ENCODE data around the gene LIPT2.

The LIPT2 gene

GRCh38 chr11:74462009-74462408 is 31.5 kb downstream of the LIPT2 start:
- peak overlapping the region; percentile 32 for H2AFZ ChIP-seq (ENCODE audit: low read depth, low read length)
- no peak overlapping the region for H3K23ac ChIP-seq (ENCODE audit: low read length in 2 of 2)
- no peak overlapping the region for H2BK5ac ChIP-seq (ENCODE audit: low read depth, low read length, poor library complexity, severe bottlenecking)
- peak overlapping the region; percentile 3 for H4K8ac ChIP-seq (ENCODE audit: low read length)
- no peak overlapping the region for H3K4me2 ChIP-seq (ENCODE audit: low read length, poor library complexity, severe bottlenecking)
- no peak overlapping the region for H4K91ac ChIP-seq (ENCODE audit: low read length)
- peak overlapping the region in 1 of 2 experiments; percentile 30 for H3K4me3 ChIP-seq (ENCODE audit: insufficient read depth in 1 of 2, low read depth in 1 of 2, low read length in 2 of 2)
- H3K79me1 ChIP-seq (replicated peaks; ENCODE audit: low read length, poor library complexity, severe bottlenecking): peaks cover 22% of the 10 kb centered on the region
- DNase-seq: peak; percentile 40
- H2BK12ac ChIP-seq (ENCODE audit: low read length in 2 of 2): no peak overlapping the region
- 72% methylated on average over 2 of the region's 2 CpGs for WGBS
- H3K14ac ChIP-seq (ENCODE audit: low read length in 2 of 2): no peak overlapping the region
- H2BK120ac ChIP-seq (ENCODE audit: low read depth, low read length): no peak overlapping the region
- no peaks in the 10 kb centered on the region for H3K9me3 ChIP-seq (ENCODE audit: control insufficient read depth, low read length)
- H3K4me1 ChIP-seq (ENCODE audit: control insufficient read depth, insufficient read depth, low read depth, low read length): peaks cover 11% of the 10 kb centered on the region
- peak overlapping the region in 1 of 2 experiments; percentile 1 for H3K18ac ChIP-seq (ENCODE audit: low read depth in 1 of 2, low read length in 2 of 2)
- H2AK5ac ChIP-seq (ENCODE audit: low read length, severe bottlenecking): no peak overlapping the region
- H2BK15ac ChIP-seq (ENCODE audit: low read depth, poor library complexity, severe bottlenecking): peak overlapping the region; percentile 12
- H3K4ac ChIP-seq (ENCODE audit: low read depth in 1 of 2, low read length in 2 of 2): no peak overlapping the region
- no peak overlapping the region for H3K27ac ChIP-seq (ENCODE audit: low read length, poor library complexity, severe bottlenecking)
- H3K9ac ChIP-seq (ENCODE audit: low read length): no peak overlapping the region
- H3K36me3 ChIP-seq (ENCODE audit: control insufficient read depth in 1 of 2, insufficient read depth in 2 of 2, low read depth in 1 of 2, low read length in 2 of 2): peaks cover 0 to 32% of the 10 kb centered on the region in 2 experiments
- peaks cover 0 to 48% of the 10 kb centered on the region in 2 experiments for H3K27me3 ChIP-seq (ENCODE audit: control insufficient read depth in 1 of 2, insufficient read depth in 1 of 2, low read length in 2 of 2)

- H2BK120ac ChIP-seq (ENCODE audit: low read depth, low read length): no peak overlapping the region
- H4K91ac ChIP-seq (ENCODE audit: low read length): no peak overlapping the region
- no peak overlapping the region for H3K9ac ChIP-seq (ENCODE audit: low read length)
- H2AK5ac ChIP-seq (ENCODE audit: low read length, severe bottlenecking): no peak overlapping the region
- DNase-seq: no peak
- no peak overlapping the region for H2BK12ac ChIP-seq (ENCODE audit: low read length in 2 of 2)
- H2BK5ac ChIP-seq (ENCODE audit: low read depth, low read length, poor library complexity, severe bottlenecking): no peak overlapping the region
- H3K79me1 ChIP-seq (replicated peaks; ENCODE audit: low read length, poor library complexity, severe bottlenecking): peaks cover 23% of the 10 kb centered on the region
- H3K14ac ChIP-seq (ENCODE audit: low read length in 2 of 2): no peak overlapping the region
- peaks cover 7% of the 10 kb centered on the region for H3K4me1 ChIP-seq (ENCODE audit: control insufficient read depth, insufficient read depth, low read depth, low read length)
- peaks cover 0 to 37% of the 10 kb centered on the region in 2 experiments for H3K36me3 ChIP-seq (ENCODE audit: control insufficient read depth in 1 of 2, insufficient read depth in 2 of 2, low read depth in 1 of 2, low read length in 2 of 2)
- no peaks in the 10 kb centered on the region for H3K9me3 ChIP-seq (ENCODE audit: control insufficient read depth, low read length)
- H4K8ac ChIP-seq (ENCODE audit: low read length): no peak overlapping the region
- no peak overlapping the region for H3K18ac ChIP-seq (ENCODE audit: low read depth in 1 of 2, low read length in 2 of 2)
- no peak overlapping the region for H2BK15ac ChIP-seq (ENCODE audit: low read depth, poor library complexity, severe bottlenecking)
- no peak overlapping the region for H2AFZ ChIP-seq (ENCODE audit: low read depth, low read length)
- peaks cover 0 to 35% of the 10 kb centered on the region in 2 experiments for H3K27me3 ChIP-seq (ENCODE audit: control insufficient read depth in 1 of 2, insufficient read depth in 1 of 2, low read length in 2 of 2)
- no peak overlapping the region for H3K27ac ChIP-seq (ENCODE audit: low read length, poor library complexity, severe bottlenecking)
- H3K4me3 ChIP-seq (ENCODE audit: insufficient read depth in 1 of 2, low read depth in 1 of 2, low read length in 2 of 2): no peak overlapping the region
- H3K4me2 ChIP-seq (ENCODE audit: low read length, poor library complexity, severe bottlenecking): no peak overlapping the region
- no peak overlapping the region for H3K4ac ChIP-seq (ENCODE audit: low read depth in 1 of 2, low read length in 2 of 2)
- WGBS: 81% methylated on average over 2 of the region's 2 CpGs
- H3K23ac ChIP-seq (ENCODE audit: low read length in 2 of 2): no peak overlapping the region
Measured at GRCh38 chr11:74460481-74461154, 32.9 kb downstream of the LIPT2 start.

GRCh38 chr11:74460065-74460464 is 33.5 kb downstream of the LIPT2 start:
- H3K4me1 ChIP-seq (ENCODE audit: control insufficient read depth, insufficient read depth, low read depth, low read length): peaks cover 4% of the 10 kb centered on the region
- DNase-seq: no peak
- H2AK5ac ChIP-seq (ENCODE audit: low read length, severe bottlenecking): no peak overlapping the region
- no peak overlapping the region for H4K8ac ChIP-seq (ENCODE audit: low read length)
- H3K79me1 ChIP-seq (replicated peaks; ENCODE audit: low read length, poor library complexity, severe bottlenecking): peaks cover 23% of the 10 kb centered on the region
- H3K27ac ChIP-seq (ENCODE audit: low read length, poor library complexity, severe bottlenecking): no peak overlapping the region
- H2BK12ac ChIP-seq (ENCODE audit: low read length in 2 of 2): no peak overlapping the region
- H2AFZ ChIP-seq (ENCODE audit: low read depth, low read length): no peak overlapping the region
- no peak overlapping the region for H3K23ac ChIP-seq (ENCODE audit: low read length in 2 of 2)
- no peak overlapping the region for H2BK120ac ChIP-seq (ENCODE audit: low read depth, low read length)
- H3K4me3 ChIP-seq (ENCODE audit: insufficient read depth in 1 of 2, low read depth in 1 of 2, low read length in 2 of 2): no peak overlapping the region
- no peak overlapping the region for H3K18ac ChIP-seq (ENCODE audit: low read depth in 1 of 2, low read length in 2 of 2)
- no peak overlapping the region for H3K9ac ChIP-seq (ENCODE audit: low read length)
- no peak overlapping the region for H4K91ac ChIP-seq (ENCODE audit: low read length)
- no peaks in the 10 kb centered on the region for H3K9me3 ChIP-seq (ENCODE audit: control insufficient read depth, low read length)
- peaks cover 0 to 37% of the 10 kb centered on the region in 2 experiments for H3K36me3 ChIP-seq (ENCODE audit: control insufficient read depth in 1 of 2, insufficient read depth in 2 of 2, low read depth in 1 of 2, low read length in 2 of 2)
- no peak overlapping the region for H3K4me2 ChIP-seq (ENCODE audit: low read length, poor library complexity, severe bottlenecking)
- H3K14ac ChIP-seq (ENCODE audit: low read length in 2 of 2): no peak overlapping the region
- WGBS: 91% methylated on average over 2 of the region's 4 CpGs
- no peak overlapping the region for H3K4ac ChIP-seq (ENCODE audit: low read depth in 1 of 2, low read length in 2 of 2)
- no peak overlapping the region for H2BK15ac ChIP-seq (ENCODE audit: low read depth, poor library complexity, severe bottlenecking)
- peaks cover 0 to 29% of the 10 kb centered on the region in 2 experiments for H3K27me3 ChIP-seq (ENCODE audit: control insufficient read depth in 1 of 2, insufficient read depth in 1 of 2, low read length in 2 of 2)
- H2BK5ac ChIP-seq (ENCODE audit: low read depth, low read length, poor library complexity, severe bottlenecking): no peak overlapping the region

GRCh38 chr11:74459584-74459983 is 33.9 kb downstream of the LIPT2 start:
- Histone ChIP-seq H3K27me3 (ENCODE audit: control insufficient read depth in 1 of 2, insufficient read depth in 1 of 2, low read length in 2 of 2) (peaks cover 0 to 27% of the 10 kb centered on the region in 2 experiments), H3K4me3 (ENCODE audit: insufficient read depth in 1 of 2, low read depth in 1 of 2, low read length in 2 of 2) (no peak overlapping the region), H2BK15ac (ENCODE audit: low read depth, poor library complexity, severe bottlenecking) (no peak overlapping the region), H3K18ac (ENCODE audit: low read depth in 1 of 2, low read length in 2 of 2) (no peak overlapping the region), H3K14ac (ENCODE audit: low read length in 2 of 2) (no peak overlapping the region), H3K9ac (ENCODE audit: low read length) (no peak overlapping the region), H3K23ac (ENCODE audit: low read length in 2 of 2) (no peak overlapping the region), H4K91ac (ENCODE audit: low read length) (no peak overlapping the region), H3K27ac (ENCODE audit: low read length, poor library complexity, severe bottlenecking) (no peak overlapping the region), H3K36me3 (ENCODE audit: control insufficient read depth in 1 of 2, insufficient read depth in 2 of 2, low read depth in 1 of 2, low read length in 2 of 2) (peaks cover 0 to 37% of the 10 kb centered on the region in 2 experiments), H2BK5ac (ENCODE audit: low read depth, low read length, poor library complexity, severe bottlenecking) (no peak overlapping the region), H3K4me2 (ENCODE audit: low read length, poor library complexity, severe bottlenecking) (no peak overlapping the region), H3K4me1 (ENCODE audit: control insufficient read depth, insufficient read depth, low read depth, low read length) (peaks cover 4% of the 10 kb centered on the region), H3K79me1 (replicated peaks; ENCODE audit: low read length, poor library complexity, severe bottlenecking) (peaks cover 23% of the 10 kb centered on the region), H2BK120ac (ENCODE audit: low read depth, low read length) (no peak overlapping the region), H4K8ac (ENCODE audit: low read length) (no peak overlapping the region), H2AK5ac (ENCODE audit: low read length, severe bottlenecking) (no peak overlapping the region), H3K9me3 (ENCODE audit: control insufficient read depth, low read length) (no peaks in the 10 kb centered on the region), H2AFZ (ENCODE audit: low read depth, low read length) (no peak overlapping the region), H2BK12ac (ENCODE audit: low read length in 2 of 2) (no peak overlapping the region), H3K4ac (ENCODE audit: low read depth in 1 of 2, low read length in 2 of 2) (no peak overlapping the region)
- no peak for DNase-seq
- WGBS: 0% methylated on average over 1 of the region's 1 CpG
